GM19035 (cell line): ENCODE results near the gene PCSK6.
"Not testable (repeated sequence)": the region's sequence is repeated elsewhere in the genome, so short reads cannot be mapped to it uniquely, and the experiment has no call there.

Source experiments
- ATAC-seq: cut with Tn5 transposase; IDR thresholded peaks from one replicate; pipeline ENCODE4 v1.9.1; 2021; ENCODE audit not compliant: unreplicated experiment

PCSK6 gene

GRCh38 chr15:101382544-101382943, 107.0 kb downstream of the PCSK6 start:
- no peak for ATAC-seq

- no peak for ATAC-seq
Observed at GRCh38 chr15:101381671-101382212, 107.8 kb downstream of the PCSK6 start.

DNA sequence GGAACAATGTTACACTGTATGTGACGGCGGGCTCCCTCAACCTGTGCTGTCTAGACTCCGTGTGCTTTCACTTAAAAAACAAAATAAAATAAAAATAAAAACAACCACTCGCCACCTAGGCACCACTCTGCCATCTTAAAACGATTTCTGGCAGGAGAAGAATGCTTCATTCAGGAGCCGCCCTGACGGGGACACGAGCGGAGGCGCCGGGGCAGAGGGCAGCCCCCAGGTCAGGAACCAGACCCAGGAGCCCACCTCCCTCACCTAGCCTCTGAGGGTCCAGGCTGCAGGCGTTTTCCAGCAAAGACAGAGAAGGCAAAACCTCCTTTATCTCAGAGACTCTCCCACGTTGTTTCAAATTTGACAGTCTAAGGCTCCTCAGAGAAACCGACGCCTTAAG, 109.4 kb downstream of the PCSK6 start:
- ATAC-seq = no peak

DNA sequence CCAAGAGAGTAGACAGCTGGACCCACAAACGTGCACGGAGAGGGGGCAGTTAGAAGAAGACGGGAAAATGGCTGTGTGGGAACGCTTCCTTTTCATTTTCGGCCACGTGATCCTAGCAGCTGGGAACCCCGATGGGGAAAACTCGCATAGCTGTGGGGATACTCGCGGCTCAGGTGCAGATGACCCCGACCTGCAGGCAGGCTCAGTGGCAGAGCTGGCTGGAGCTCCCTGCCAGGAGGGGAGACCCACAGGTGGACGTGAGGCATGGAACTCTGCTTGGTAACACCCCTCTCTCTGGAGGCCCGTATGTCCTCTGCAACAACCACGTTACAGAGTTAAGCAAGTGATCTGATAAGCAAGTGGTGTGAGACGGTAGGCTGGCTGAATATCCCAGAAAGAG, 109.9 kb downstream of the PCSK6 start:
- ATAC-seq = no peak

- no peak for ATAC-seq
Observed at GRCh38 chr15:101378879-101379278, 110.6 kb downstream of the PCSK6 start.

DNA sequence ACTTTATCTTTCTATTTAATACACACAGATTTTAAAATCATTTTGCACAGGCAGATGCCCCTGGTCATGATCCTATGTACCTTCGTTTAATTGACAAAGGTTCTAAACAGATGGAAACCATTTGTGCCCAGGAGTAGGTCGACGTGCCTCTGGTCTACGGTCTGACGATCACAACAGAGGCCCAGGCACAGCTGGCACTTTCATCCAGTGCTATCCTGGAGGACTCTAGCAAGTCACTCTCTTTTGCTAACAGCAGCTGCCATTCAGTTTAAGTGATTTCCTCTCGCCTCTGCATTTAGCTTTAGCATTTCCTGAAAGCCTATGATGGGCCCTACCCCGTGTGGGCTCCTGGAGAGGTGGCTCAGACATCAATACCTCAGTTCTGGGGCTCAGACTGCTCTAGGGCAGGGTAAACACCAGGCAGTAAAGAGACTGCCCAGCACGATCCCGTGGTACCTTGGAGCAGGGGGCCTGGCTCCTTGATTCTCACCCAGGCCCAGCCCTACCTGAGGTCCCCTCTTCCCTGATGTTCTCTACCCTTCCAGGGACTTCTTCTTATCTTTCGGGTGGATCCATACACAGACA, 111.2 kb downstream of the PCSK6 start:
- ATAC-seq = no peak

DNA sequence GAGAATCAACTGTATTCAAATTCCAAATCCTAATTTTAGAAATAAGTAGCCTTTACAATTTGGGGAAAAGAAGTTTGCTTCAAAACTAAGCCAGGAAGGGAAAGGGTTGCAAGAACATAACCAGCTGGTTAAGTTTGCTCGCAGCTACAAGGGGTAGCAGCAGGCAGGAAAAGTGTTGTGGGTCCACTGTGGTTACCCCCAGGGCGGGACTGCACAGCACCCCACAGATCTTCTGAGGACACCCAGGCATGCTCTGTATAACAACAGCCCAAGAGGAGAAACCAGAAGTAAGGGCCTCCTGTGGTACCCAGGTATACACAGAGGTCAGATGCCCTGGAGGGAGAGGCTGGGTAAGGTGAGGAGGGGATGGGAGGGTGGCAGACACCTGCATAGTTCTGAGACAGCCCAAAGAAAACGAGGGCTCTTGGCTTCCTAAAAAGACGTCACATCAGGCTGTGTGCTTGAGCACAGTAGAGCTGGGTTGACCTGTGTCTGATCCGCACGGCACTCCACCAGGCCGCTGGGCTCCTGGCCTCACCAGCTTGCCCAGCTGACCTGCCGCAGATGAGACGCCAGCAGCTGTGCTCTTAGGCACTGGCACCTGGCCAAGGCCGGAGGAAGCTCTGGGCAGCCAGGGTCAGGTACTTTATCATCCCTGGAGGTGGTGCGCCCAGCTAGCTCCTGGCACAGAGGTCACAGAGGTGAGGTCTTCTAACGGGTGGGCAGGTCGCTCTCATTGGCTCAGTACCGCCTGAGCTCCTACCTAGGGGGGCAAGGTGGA, 112.7 kb downstream of the PCSK6 start:
- ATAC-seq = no peak

- not testable (repeated sequence) for ATAC-seq
Observed at GRCh38 chr15:101375006-101375405, 114.5 kb downstream of the PCSK6 start.

DNA sequence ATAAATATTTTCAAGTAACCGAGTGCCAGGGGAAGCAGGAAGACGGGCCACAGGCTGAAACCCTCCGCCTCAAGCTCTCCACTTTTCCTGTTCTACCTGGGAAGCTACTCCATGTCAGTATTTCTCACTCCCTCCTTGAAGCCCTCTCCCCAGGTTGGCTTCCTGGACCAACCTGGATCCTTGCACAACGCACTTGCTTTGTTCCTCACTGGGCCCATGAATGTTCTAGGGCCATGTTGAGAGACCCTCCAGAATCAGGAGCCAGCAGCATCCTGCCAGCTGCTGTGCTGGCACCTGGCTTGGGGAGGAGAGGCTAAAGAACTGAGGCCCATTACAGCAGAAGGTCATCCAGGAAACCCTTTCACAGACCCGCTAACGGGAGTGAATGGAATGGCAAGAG, 115.2 kb downstream of the PCSK6 start:
- ATAC-seq = no peak

DNA sequence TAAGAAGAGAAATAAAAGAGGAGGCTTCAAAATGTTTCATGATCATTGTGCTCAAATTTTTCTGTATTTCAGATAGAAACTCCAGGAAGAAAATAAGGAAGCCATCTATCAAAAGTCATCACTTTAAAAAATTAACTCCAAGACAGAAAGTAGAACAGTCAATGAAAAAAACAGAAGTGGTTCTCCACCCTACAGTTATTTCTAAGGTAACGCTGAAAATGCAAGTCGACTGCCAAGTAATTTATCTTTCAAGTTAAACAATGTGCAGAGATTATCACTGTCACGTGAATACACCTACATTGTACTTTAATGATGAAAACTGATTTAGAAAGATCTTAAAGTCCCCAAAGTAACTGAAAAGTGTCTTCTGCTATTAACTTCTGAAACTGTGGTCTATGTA, 115.9 kb downstream of the PCSK6 start:
- ATAC-seq = no peak

GRCh38 chr15:101372960-101373525, 116.5 kb downstream of the PCSK6 start:
- no peak for ATAC-seq

GRCh38 chr15:101372149-101372577, 117.3 kb downstream of the PCSK6 start:
- ATAC-seq = no peak

- no peak for ATAC-seq
Observed at GRCh38 chr15:101371519-101371918, 118.0 kb downstream of the PCSK6 start.

- no peak for ATAC-seq
Observed at GRCh38 chr15:101371081-101371480, 118.4 kb downstream of the PCSK6 start.

GRCh38 chr15:101370330-101371024, 119.0 kb downstream of the PCSK6 start:
- ATAC-seq = no peak

GRCh38 chr15:101369676-101370075, 119.8 kb downstream of the PCSK6 start:
- no peak for ATAC-seq

- ATAC-seq = no peak
Observed at GRCh38 chr15:101368861-101369642, 120.5 kb downstream of the PCSK6 start.

GRCh38 chr15:101368086-101368780, 121.3 kb downstream of the PCSK6 start:
- ATAC-seq = no peak

DNA sequence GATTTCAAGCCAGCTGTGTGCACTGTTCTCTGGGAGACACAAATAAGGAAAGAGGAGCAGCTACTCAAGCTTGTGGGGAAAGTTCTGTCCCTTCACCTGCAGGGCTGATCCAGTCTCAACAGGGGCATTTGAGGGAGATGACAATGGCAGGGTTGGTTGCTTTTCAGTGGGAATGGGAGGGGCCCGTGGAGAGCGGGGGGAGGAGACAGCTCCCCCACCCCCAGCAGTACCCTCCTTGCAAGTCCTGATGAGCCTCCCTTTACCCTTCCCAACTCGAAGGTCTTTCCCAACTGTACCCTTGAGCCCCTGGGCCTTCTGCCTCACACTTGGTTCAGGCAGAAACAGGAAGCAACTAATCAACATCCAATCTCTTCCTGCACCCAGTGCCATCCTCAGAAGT, 122.7 kb downstream of the PCSK6 start:
- no peak for ATAC-seq

- no peak for ATAC-seq
Observed at GRCh38 chr15:101362986-101363566, 126.4 kb downstream of the PCSK6 start.
